Stomach (tissue), 9 donors: ENCODE data around the gene PATE2. TPM values are rescaled to one million over a fixed set of nuclear protein-coding genes. Genes with fewer than 3 reads are reported as not detected.

Experiments
- DNase-seq, 2 donors: peaks; one replicate each; pipeline versions ENCODE4 v3.0.0 to v3.0.0-alpha.2; 2013 to 2019
- H3K27ac ChIP-seq, 5 donors: fragments of 200-600 bp in 4 of 5; sonication (generic) in 4 of 5; one replicate each; pipeline ENCODE4 v1.5.1; 2013 to 2019; ENCODE audit warnings: mild to moderate bottlenecking in 1 of 5, moderate library complexity in 1 of 5
- H3K27me3 ChIP-seq, 3 donors: fragments of 200-600 bp; sonication (generic); one replicate each; pipeline ENCODE4 v1.5.1; 2017 to 2019; ENCODE audit warnings: mixed run types in 1 of 3
- H3K36me3 ChIP-seq, 4 donors: fragments of 200-600 bp; sonication (generic); 1 replicate in 3 of 4; 2 replicates in 1 of 4; pipeline ENCODE4 v1.5.1; 2016 to 2019
- H3K4me1 ChIP-seq, 4 donors: fragments of 200-600 bp; sonication (generic); one replicate each; pipeline ENCODE4 v1.5.1; 2016 to 2019
- H3K4me3 ChIP-seq, 4 donors: fragments of 200-600 bp; sonication (generic) in 3 of 4; one replicate each; pipeline ENCODE4 v1.5.1; 2016 to 2019; ENCODE audit warnings: mild to moderate bottlenecking in 1 of 4
- H3K9me3 ChIP-seq, 4 donors: fragments of 200-600 bp; sonication (generic); one replicate each; pipeline ENCODE4 v1.5.1; 2016 to 2019
- CTCF ChIP-seq, 7 experiments: fragments of 450-650 bp in 4 of 7; fragments of 200-600 bp in 3 of 7; sonication (generic) in 3 of 7; IDR thresholded peaks; one replicate each; pipeline ENCODE4 v1.5.1; 2016 to 2019; ENCODE audit warnings: antibody characterized with exemption in 7 of 7, control low read depth in 2 of 7, mild to moderate bottlenecking in 1 of 7
- EP300 ChIP-seq: sonication (generic); formaldehyde crosslinking; IDR thresholded peaks from one replicate; pipeline ENCODE4 v1.6.1; 2017; ENCODE audit warnings: antibody characterized with exemption
- POLR2A ChIP-seq, 4 donors: fragments of 450-650 bp; IDR thresholded peaks; one replicate each; pipeline ENCODE4 v1.6.1; 2016; ENCODE audit warnings: antibody characterized with exemption in 4 of 4, control low read depth in 2 of 4, mild to moderate bottlenecking in 1 of 4, moderate library complexity in 1 of 4
- POLR2AphosphoS5 ChIP-seq, 3 donors: sonication (generic); formaldehyde crosslinking; IDR thresholded peaks; one replicate each; pipeline ENCODE4 v1.6.1; 2016; ENCODE audit warnings: antibody characterized with exemption in 3 of 3
- WGBS, 5 donors: extraction: QIAGEN DNeasy Blood & Tissue Kit in 3 of 5; methylation state at CpG; one replicate each; pipeline versions ENCODE4 v1.1.5 to v1.1.7; 2013 to 2018; 5-methylcytosine and 5-hydroxymethylcytosine counted together
- intact Hi-C: fragments of 100-400 bp; cut with DNase I; formaldehyde crosslinking; loops from one replicate; pipeline ENCODE4 v1.15.1; 2023; ENCODE audit warnings: low total_unique reads
- polyA plus RNA-seq, 3 donors: library from polyadenylated mRNA; stranded (reverse); fragments of 200-250 nt; gene quantifications; one replicate each; pipeline ENCODE4 v1.2.3, GENCODE V29; 2013
- total RNA-seq, 5 donors: library from RNA; depleted of rRNA; stranded (reverse); fragments of >200 nt; gene quantifications; one replicate each; pipeline versions ENCODE4 v1.1.0 to v1.2.3, GENCODE V29; 2014 to 2016
- donor health status: healthy with polysubstance abuse.
- donor health status: Bipolar disorder and iron deficiency.
- donor health status: healthy.

Gene PATE2
- total and polyA plus RNA-seq, 8 donors = not detected

- H3K4me1 ChIP-seq = no peaks in the 10 kb centered on the region
- TF ChIP-seq POLR2A (IDR thresholded peaks at IDR 0.05) = no peak
- no peak for TF ChIP-seq CTCF (IDR thresholded peaks at IDR 0.05)
- TF ChIP-seq EP300 = no peak
- TF ChIP-seq POLR2AphosphoS5 (IDR thresholded peaks at IDR 0.05) = no peak
- WGBS, 5 donors = 92 to 96% (median 93%) methylated on average over 2 of the region's 2 CpGs
- intact Hi-C loops = no loop called here
- no peak overlapping the region for H3K27ac ChIP-seq
- no peaks in the 10 kb centered on the region for H3K36me3 ChIP-seq
- H3K9me3 ChIP-seq = no peaks in the 10 kb centered on the region
- H3K27me3 ChIP-seq = no peaks in the 10 kb centered on the region
- no peak for DNase-seq
- no peak overlapping the region for H3K4me3 ChIP-seq
These were observed 15.1 kb downstream of the PATE2 start for GRCh38 chr11:125763483-125763882.

GRCh38 chr11:125762445-125762844 lies 16.2 kb downstream of the PATE2 start:
- TF ChIP-seq CTCF (IDR thresholded peaks at IDR 0.05) = no peak
- TF ChIP-seq POLR2AphosphoS5 (IDR thresholded peaks at IDR 0.05) = no peak
- no peak for TF ChIP-seq POLR2A (IDR thresholded peaks at IDR 0.05)
- no peak for TF ChIP-seq EP300
- WGBS, 5 donors = 81 to 90% (median 87%) methylated on average over 1 of the region's 1 CpG
- H3K27me3 ChIP-seq = no peaks in the 10 kb centered on the region
- H3K9me3 ChIP-seq = peaks cover 0 to 7% (median 6%) of the 10 kb centered on the region in 4 donors
- no peaks in the 10 kb centered on the region for H3K4me1 ChIP-seq
- DNase-seq = no peak
- intact Hi-C loops = no loop called here
- no peaks in the 10 kb centered on the region for H3K36me3 ChIP-seq
- no peak overlapping the region for H3K4me3 ChIP-seq
- H3K27ac ChIP-seq = no peak overlapping the region

GRCh38 chr11:125756050-125756449 lies 22.6 kb downstream of the PATE2 start:
- DNase-seq = no peak
- no peaks in the 10 kb centered on the region for H3K4me1 ChIP-seq
- H3K27ac ChIP-seq = no peak overlapping the region
- WGBS, 5 donors = 43 to 71% (median 63%) methylated on average over 5 to 7 of the region's 7 CpGs
- no peak overlapping the region for H3K4me3 ChIP-seq
- no peaks in the 10 kb centered on the region for H3K27me3 ChIP-seq
- no peaks in the 10 kb centered on the region for H3K36me3 ChIP-seq
- TF ChIP-seq POLR2A (IDR thresholded peaks at IDR 0.05) (no peak), POLR2AphosphoS5 (IDR thresholded peaks at IDR 0.05) (no peak)
- H3K9me3 ChIP-seq = peaks cover 0 to 10% (median 7%) of the 10 kb centered on the region in 4 donors
- intact Hi-C loops = no loop called here

GRCh38 chr11:125750629-125751028 lies 28.0 kb downstream of the PATE2 start:
- WGBS, 5 donors = 33 to 42% (median 35%) methylated on average over 2 of the region's 2 CpGs
- no peaks in the 10 kb centered on the region for H3K27me3 ChIP-seq
- H3K4me3 ChIP-seq = no peak overlapping the region
- H3K36me3 ChIP-seq = no peaks in the 10 kb centered on the region
- H3K4me1 ChIP-seq = no peaks in the 10 kb centered on the region
- H3K27ac ChIP-seq = no peak overlapping the region
- no peak for TF ChIP-seq POLR2A (IDR thresholded peaks at IDR 0.05)
- no peak for TF ChIP-seq EP300
- no peak for TF ChIP-seq CTCF (IDR thresholded peaks at IDR 0.05)
- TF ChIP-seq POLR2AphosphoS5 (IDR thresholded peaks at IDR 0.05) = no peak
- H3K9me3 ChIP-seq = no peaks in the 10 kb centered on the region
- no peak for DNase-seq
- intact Hi-C loops = no loop called here

GRCh38 chr11:125745979-125746378 lies 32.6 kb downstream of the PATE2 start, which contains the start of gene PATE1:
TSS of gene PATE1 (plus strand) at chr11:125746279. CDS start at chr11:125746305, 26 bp downstream.
- no peak within 1 kb of the TSS for H3K4me3 ChIP-seq
- no peak for DNase-seq
- TF ChIP-seq CTCF (IDR thresholded peaks at IDR 0.05) (no peak), POLR2AphosphoS5 (IDR thresholded peaks at IDR 0.05) (no peak), EP300 (no peak), POLR2A (IDR thresholded peaks at IDR 0.05) (no peak)
- no peaks in the 10 kb centered on the region for H3K9me3 ChIP-seq
- no peak within 1 kb of the TSS for H3K27ac ChIP-seq
- WGBS, 5 donors = 72 to 79% (median 78%) methylated on average over 3 of the region's 3 CpGs
- no peaks in the 10 kb centered on the region for H3K36me3 ChIP-seq
- no peaks in the 10 kb centered on the region for H3K4me1 ChIP-seq
- no peaks in the 10 kb centered on the region for H3K27me3 ChIP-seq
- intact Hi-C loops = no loop called here
